GM18507 (cell line): Measurements from ENCODE around the gene MARS1.
"Not testable (repeated sequence)": the region's sequence is repeated elsewhere in the genome, so short reads cannot be mapped to it uniquely, and the experiment has no call there.

Source experiments
- DNase-seq: peaks from one replicate; pipeline ENCODE4 v3.0.0; 2011; ENCODE audit warnings: low read depth; ENCODE audit not compliant: insufficient read length; ENCODE audit errors: extremely low spot score
- FAIRE-seq: peaks from 2 replicates; lab custom pipeline; 2011; peaks lifted over from hg19 to GRCh38; lab: Jason Lieb, UNC

The MARS1 gene

GRCh38 chr12:57561117-57561516 is 73.2 kb downstream of the MARS1 start:
- not testable (repeated sequence) for FAIRE-seq, DNase-seq

DNA sequence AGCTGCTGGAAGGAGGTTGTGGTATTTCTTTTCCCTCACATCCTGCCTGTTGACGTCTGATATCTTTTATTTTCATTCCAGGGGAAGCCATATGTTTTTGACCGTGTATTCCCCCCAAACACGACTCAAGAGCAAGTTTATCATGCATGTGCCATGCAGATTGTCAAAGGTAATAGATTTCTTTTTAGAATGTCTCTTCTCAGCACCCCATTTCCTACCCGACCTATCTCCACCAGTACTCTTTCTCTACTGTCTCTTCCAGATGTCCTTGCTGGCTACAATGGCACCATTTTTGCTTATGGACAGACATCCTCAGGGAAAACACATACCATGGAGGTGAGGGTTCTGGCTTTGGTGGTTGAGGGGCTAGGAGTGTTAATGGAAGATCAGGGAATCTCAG is 75.5 kb downstream of the MARS1 start:
- FAIRE-seq = no peak

DNA sequence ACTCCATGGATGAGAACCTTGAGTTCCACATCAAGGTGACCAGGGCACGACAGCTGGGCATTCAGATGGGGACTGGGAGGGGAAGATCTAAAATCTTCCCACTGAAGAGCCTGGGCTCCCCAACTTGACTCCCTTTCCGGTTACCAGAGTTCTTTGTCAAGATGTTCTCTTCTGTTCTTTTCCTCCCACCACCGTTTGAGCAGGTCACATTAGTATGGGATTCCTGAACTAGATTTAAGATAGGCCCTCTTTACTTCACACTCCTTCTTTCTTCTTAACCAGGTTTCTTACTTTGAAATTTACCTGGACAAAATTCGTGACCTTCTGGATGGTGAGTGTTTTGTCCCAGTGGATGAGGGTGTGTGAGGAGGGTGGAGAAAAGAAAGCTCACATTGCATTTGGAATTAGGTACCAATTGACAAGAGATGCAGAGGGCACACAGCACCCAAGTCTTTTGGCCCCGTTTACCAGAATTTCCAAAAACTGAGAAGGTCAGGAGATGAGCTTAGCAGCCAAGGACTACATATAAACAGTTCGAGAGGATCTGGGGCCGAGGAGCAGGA is 76.4 kb downstream of the MARS1 start:
- DNase-seq (no peak), FAIRE-seq (no peak)

More for the DNA sequence above, 75.5 kb downstream of the MARS1 start:
- no peak for DNase-seq
